A673 (cell line): ENCODE results near the gene TICRR. TPM values are rescaled to one million over a fixed set of nuclear protein-coding genes. Genes with fewer than 3 reads are reported as not detected.

Experiments used
- BruUV-seq: library from RNA; stranded (reverse); fragments of 400-500 nt; replicated peaks from 2 replicates; lab custom pipeline; 2021; lab: Mats Ljungman, UMichigan
- CTCF ChIA-PET: fragments of 300-600 bp; sonication (Branson Sonifier 250); formaldehyde crosslinking; loops from one replicate; lab custom pipeline; 2022; ENCODE audit warnings: antibody characterized with exemption; lab: Charles Lee
- POLR2A ChIA-PET: fragments of 300-600 bp; sonication (Branson Sonifier 250); formaldehyde crosslinking; loops from one replicate; lab custom pipeline; 2022; ENCODE audit warnings: antibody characterized with exemption; ENCODE audit not compliant: low non-redundant PET; lab: Charles Lee
- DNase-seq: peaks from one replicate; pipeline ENCODE4 v3.0.0-alpha.2; 2015; ENCODE audit warnings: low spot score
- H3K27ac ChIP-seq: fragments of 200-600 bp; sonication (generic); 2 replicates; pipeline ENCODE4 v1.5.1; 2016; ENCODE audit warnings: mixed run types, low read depth, mild to moderate bottlenecking, mixed read lengths, antibody characterized with exemption, low read length; ENCODE audit not compliant: poor library complexity, severe bottlenecking
- H3K27me3 ChIP-seq: fragments of 200-600 bp; sonication (generic); replicated peaks from 2 replicates; pipeline ENCODE4 v1.6.1; 2017; ENCODE audit warnings: mixed run types, low read depth, mild to moderate bottlenecking, mixed read lengths, antibody characterized with exemption, low read length; ENCODE audit not compliant: insufficient read depth, poor library complexity
- H3K36me3 ChIP-seq: fragments of 200-600 bp; sonication (generic); 2 replicates; pipeline ENCODE4 v1.6.1; 2016; ENCODE audit warnings: mixed run types, mild to moderate bottlenecking, mixed read lengths, antibody characterized with exemption, low read length; ENCODE audit not compliant: insufficient read depth, poor library complexity, severe bottlenecking
- H3K4me1 ChIP-seq: fragments of 200-600 bp; sonication (generic); 2 replicates; pipeline ENCODE4 v1.6.1; 2017; ENCODE audit warnings: mixed run types, mild to moderate bottlenecking, mixed read lengths, antibody characterized with exemption, low read length; ENCODE audit not compliant: insufficient read depth, poor library complexity, severe bottlenecking
- H3K4me3 ChIP-seq: fragments of 200-600 bp; sonication (generic); 2 replicates; pipeline ENCODE4 v1.5.1; 2016; ENCODE audit warnings: low read depth, mixed run types, mild to moderate bottlenecking, mixed read lengths, low read length; ENCODE audit not compliant: poor library complexity, severe bottlenecking
- H3K9me3 ChIP-seq: fragments of 200-600 bp; sonication (generic); 2 replicates; pipeline ENCODE4 v1.6.1; 2016; ENCODE audit warnings: mixed run types, low read depth, mild to moderate bottlenecking, mixed read lengths, antibody characterized with exemption, low read length; ENCODE audit not compliant: poor library complexity, severe bottlenecking
- CTCF ChIP-seq: fragments of 300-800, 200-600 bp; sonication (generic); conservative IDR thresholded peaks from 2 replicates; pipeline ENCODE4 v1.5.1; 2017; ENCODE audit warnings: low read depth, mild to moderate bottlenecking, antibody characterized with exemption, low read length, moderate library complexity, mixed read lengths
- EZH2 ChIP-seq: fragments of 200-600 bp; sonication (generic); IDR thresholded peaks from 2 replicates; pipeline ENCODE4 v1.6.1; 2017; ENCODE audit warnings: borderline replicate concordance, low read depth, mild to moderate bottlenecking, mixed read lengths, antibody characterized with exemption, low read length; ENCODE audit not compliant: poor library complexity, severe bottlenecking
- intact Hi-C: fragments of 100-400 bp; cut with micrococcal nuclease; formaldehyde crosslinking; loops from one replicate; pipeline ENCODE4 v1.10.0; 2022; ENCODE audit not compliant: unreplicated experiment
- total RNA-seq: library from RNA; stranded (reverse); gene quantifications from 2 replicates; pipeline ENCODE4 v1.2.3, GENCODE V29; 2021

TICRR gene
- total RNA-seq, 1 experiment from 2014 or later, result 56.5 TPM

GRCh38 chr15:89669941-89670340 lies 94.7 kb downstream of the TICRR start:
- Histone ChIP-seq H3K27me3 (peaks cover 5% of the 10 kb centered on the region), H3K4me3 (no peak overlapping the region), H3K9me3 (no peaks in the 10 kb centered on the region), H3K36me3 (no peaks in the 10 kb centered on the region), H3K4me1 (peaks cover 3% of the 10 kb centered on the region), H3K27ac (no peak overlapping the region)
- no peak for DNase-seq
- intact Hi-C loops, result no loop called here
- TF ChIP-seq CTCF (no peak), EZH2 (no peak)
- BruUV-seq, result no TSS peak
- POLR2A ChIA-PET, result no interaction called here
- CTCF ChIA-PET, result no interaction called here

GRCh38 chr15:89670971-89671560 lies 95.8 kb downstream of the TICRR start:
- CTCF ChIA-PET, result no interaction called here
- no TSS peak for BruUV-seq
- Histone ChIP-seq H3K27ac (no peak overlapping the region), H3K27me3 (no peaks in the 10 kb centered on the region), H3K9me3 (no peaks in the 10 kb centered on the region), H3K4me3 (no peak overlapping the region), H3K4me1 (no peaks in the 10 kb centered on the region), H3K36me3 (no peaks in the 10 kb centered on the region)
- no peak for TF ChIP-seq EZH2
- TF ChIP-seq CTCF, result no peak
- DNase-seq, result no peak
- POLR2A ChIA-PET, result no interaction called here
- intact Hi-C loops, result no loop called here

- Histone ChIP-seq H3K4me3 (no peak overlapping the region), H3K27me3 (no peaks in the 10 kb centered on the region), H3K4me1 (no peaks in the 10 kb centered on the region), H3K9me3 (no peaks in the 10 kb centered on the region), H3K36me3 (no peaks in the 10 kb centered on the region), H3K27ac (no peak overlapping the region)
- ChIA-PET POLR2A (no interaction called here), CTCF (no interaction called here)
- no TSS peak for BruUV-seq
- no peak for DNase-seq
- no peak for TF ChIP-seq CTCF
- intact Hi-C loops, result no loop called here
Observed at GRCh38 chr15:89671687-89672086, 96.4 kb downstream of the TICRR start.
